OCI-M1 (cell line): ENCODE data around the gene CNPPD1.

Experiments
- DNase-seq: peaks from one replicate; lab custom pipeline; 2025; lab: John Stamatoyannopoulos, UW

The CNPPD1 gene

GRCh38 chr2:219176818-219177551 is at the start of gene CNPPD1:
Gene CNPPD1 (minus strand): TSS chr2:219176925. CDS start chr2:219176828, 97 bp downstream.
- peak; percentile 92 for DNase-seq

- peak; percentile 44 for DNase-seq
These were observed 48.6 kb upstream of the CNPPD1 start for GRCh38 chr2:219225350-219225749.

- no peak for DNase-seq
These were observed 47.3 kb upstream of the CNPPD1 start for GRCh38 chr2:219223831-219224610.

DNA sequence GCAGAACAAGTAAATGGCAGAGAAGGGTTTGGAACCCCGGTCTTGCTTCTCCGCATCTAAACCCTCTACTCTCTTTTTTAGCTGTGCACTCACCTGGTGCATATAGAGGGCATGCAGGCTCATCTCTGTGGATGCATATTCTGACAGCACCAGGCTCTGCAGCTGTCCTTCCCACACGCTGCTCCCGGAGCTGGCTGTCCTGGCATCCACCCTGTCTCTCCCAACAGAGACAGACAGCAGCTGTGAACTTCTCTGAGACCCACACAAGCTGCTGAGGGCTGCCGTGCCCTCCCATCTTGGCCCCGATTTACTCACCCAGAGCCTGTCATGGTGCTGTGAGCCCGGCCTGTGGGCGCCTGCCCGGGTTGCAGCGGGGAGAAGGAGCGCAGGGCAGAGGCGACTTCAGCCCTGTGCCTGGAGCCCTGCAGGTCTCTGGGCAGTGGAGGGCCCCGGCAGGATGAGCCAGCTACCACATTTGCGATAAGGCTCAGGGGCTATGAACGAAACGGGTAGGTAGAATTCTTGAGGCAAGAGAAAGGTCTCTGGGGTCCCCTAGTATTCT is 45.3 kb upstream of the CNPPD1 start:
- DNase-seq, result no peak

DNA sequence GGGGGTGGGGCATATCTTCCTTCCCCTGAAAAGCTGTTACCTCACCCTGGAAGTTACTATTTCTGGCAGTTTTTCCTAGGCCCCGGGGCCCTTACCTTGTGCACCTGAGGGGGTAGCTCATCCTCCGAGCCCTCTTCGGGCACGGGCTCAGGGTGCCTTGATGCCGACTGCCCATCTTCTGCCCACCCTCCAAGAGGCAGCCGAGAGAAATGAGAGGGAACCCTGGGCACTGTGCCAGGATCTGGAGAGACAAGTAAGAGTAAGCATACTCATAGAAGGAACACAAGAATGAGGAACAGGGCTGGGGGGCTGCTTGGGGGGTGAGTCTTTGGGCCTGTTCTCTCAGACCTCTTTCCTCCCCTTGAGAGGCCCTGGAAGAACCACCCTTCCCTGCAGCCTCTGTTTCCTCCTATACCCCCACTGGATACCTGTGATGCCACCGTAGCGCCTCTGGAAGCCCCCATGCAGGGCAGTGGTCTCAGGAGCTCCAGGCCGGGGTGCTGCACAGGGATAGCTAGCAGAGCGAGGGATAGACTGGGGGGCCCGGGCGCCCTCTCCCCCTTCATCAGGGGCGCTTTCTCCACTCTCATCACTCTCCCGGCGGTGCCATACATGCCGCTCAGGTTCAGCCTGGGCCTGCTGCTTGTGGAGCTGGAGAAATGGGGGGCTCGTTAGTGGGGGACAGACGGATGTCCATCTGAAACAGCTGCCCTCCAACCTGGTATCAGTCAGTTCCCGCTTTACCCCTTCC is 44.1 kb upstream of the CNPPD1 start:
- DNase-seq, result no peak

DNA sequence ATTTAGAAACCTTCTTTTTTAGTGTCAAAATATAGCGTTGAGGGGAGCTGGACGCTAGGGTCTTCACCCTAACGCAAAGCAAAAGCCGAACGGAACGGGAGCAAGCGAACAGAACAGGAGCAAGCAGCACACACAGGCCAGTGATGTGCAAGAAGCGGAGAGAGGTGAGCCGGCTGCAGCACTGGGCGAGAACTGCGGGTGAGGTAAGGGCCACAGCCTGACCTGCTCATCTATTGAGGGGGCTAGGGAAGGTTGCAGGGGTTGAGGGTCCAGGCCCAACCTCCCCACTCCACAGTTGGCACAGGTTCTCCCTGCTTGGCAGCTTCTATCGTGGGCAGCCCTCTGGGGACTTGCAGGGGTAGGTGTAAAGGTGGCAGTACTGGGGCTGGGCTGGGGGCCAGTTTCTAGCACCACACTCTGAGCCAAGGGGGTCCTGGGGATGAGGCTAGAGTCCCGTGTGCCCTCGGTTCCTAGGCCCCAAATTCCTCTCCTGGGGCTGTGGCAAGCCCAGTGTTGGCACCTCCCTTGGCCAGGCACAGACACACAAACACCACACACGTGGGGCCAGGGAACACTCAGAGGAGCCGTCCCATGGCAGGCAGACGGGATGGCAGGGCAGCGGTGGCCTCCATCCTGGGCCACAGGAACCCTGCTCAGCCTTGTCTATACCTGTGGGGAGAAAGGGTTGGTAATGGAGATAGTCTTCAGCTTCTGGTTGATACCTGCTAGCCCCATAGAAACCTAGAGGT is 43.2 kb upstream of the CNPPD1 start:
- no peak for DNase-seq

- DNase-seq, result peak; percentile 23
These were observed 42.3 kb upstream of the CNPPD1 start, which contains the start of gene ABCB6 for GRCh38 chr2:219218732-219219701. Gene ABCB6 (minus strand): TSS chr2:219218958. CDS start chr2:219218673, 285 bp downstream.

- no peak for DNase-seq
These were observed 41.5 kb upstream of the CNPPD1 start for GRCh38 chr2:219218217-219218731.

DNA sequence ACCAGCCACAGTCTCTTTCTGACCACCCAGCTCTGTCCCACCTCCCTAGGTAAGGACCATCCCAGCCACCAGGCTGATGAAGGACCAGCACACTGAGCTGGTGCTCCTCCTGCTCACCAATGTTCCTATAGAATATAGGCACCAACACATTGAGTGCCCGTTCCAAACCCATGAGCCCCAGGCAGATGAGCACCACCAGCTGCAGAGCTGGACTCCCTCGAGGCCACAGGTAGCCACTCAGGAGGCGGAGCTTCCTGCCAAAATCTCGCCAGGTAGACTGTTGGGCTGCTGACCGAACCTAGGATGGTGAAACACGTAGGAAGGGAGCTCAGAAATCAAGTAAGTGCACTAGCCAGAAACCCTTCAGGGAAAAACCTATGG is 39.8 kb upstream of the CNPPD1 start:
- no peak for DNase-seq

DNA sequence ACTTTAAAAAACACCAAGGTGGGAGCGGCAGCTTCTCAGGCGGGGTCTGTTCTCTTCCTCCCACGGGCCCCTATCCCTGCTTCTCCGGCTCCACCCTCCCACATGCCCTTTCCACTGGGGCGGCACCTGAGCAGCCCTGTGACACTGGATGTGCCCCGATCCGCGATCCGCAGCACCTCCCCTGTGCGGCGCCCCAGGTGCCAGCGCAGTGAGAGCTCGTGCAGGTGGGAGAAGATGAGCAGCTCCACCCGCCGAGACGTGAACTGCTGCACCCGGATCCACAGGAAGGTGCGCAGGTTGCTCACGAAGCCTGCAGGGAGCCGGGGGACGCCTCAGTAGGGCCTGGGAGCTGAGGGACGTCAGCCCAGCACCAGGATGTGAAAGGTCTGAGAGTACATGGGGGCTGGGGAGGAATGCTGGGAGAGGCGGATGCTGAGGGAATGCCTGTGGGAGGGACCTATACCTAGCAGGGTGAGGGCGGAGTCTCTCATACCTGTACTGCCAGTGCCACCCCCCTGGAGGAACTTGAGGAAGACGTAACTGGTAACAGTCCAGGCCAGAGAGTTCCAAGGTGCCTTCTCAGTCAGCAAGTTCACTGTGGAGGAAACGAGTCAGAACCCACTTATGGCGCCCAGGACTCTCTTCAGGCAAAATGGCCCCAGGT is 39.3 kb upstream of the CNPPD1 start:
- DNase-seq, result no peak

DNA sequence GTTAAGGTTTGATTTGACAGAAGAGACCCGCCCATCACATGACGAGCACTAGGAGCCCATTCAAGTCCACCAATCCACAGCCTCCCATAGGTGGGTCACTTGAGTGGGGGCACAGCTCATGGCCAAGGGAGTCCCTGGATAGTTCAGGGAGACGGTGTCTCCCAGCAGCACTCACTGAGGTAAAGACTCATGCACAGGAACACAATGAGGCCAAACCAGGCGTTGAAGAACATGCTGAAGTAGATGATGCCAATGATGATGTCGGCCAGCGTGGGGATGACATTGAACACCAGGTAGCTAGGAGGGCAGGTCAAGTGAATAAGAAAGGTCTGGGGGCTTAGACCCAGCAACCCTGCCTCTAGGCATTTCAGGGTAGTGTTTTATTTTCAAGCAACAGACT is 38.1 kb upstream of the CNPPD1 start:
- no peak for DNase-seq

DNA sequence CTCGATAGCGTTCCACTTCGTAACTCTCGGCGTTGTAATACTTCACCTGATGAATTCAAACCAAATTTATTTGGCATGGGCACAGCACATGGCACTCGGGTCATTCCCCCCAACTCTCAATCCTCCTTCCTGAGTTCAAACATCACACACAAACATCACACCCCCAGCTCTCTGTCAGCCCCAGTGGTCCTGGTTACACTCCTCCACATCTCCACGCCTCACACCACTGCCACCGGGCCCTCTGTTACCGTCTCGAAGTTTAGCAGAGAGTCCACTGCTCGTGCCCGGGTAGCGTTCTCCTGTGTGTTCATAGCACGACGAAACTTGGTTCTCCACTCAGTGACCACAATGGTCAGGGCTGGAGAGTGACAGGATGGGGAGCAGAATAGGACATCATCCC is 37.4 kb upstream of the CNPPD1 start:
- no peak for DNase-seq

DNA sequence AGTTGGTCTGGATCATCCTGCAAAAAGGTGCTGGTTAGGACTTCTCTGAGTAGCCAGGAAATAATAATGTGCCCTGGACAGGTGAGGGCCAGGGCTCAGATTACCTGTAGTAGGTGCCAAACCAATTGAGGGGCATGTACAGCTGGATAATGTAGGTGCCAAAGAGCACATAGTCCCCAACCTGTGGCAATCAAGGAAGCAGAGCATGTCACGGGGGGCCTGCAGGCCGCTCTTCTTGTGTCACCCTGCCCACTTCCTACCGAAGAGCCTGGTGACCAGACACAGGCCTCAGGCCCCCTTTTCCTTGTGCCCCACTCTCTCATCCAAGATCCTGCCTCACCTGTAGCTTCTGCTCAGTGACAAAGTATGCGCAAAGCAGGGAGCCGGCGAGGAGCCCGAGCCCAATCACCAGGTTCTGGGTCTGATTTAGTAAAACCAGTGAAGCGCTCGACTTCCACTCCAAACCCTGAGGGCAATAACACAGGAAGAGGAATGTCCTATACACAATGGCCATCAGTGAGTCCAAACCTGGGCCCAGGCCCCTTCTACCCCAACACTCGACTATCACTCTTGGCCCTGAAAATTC is 36.9 kb upstream of the CNPPD1 start:
- DNase-seq, result no peak

- DNase-seq, result no peak
These were observed 36.3 kb upstream of the CNPPD1 start for GRCh38 chr2:219213026-219213415.

- DNase-seq, result no peak
These were observed 34.2 kb upstream of the CNPPD1 start for GRCh38 chr2:219210886-219211362.

- DNase-seq, result no peak
These were observed 33.6 kb upstream of the CNPPD1 start for GRCh38 chr2:219210196-219210885.

DNA sequence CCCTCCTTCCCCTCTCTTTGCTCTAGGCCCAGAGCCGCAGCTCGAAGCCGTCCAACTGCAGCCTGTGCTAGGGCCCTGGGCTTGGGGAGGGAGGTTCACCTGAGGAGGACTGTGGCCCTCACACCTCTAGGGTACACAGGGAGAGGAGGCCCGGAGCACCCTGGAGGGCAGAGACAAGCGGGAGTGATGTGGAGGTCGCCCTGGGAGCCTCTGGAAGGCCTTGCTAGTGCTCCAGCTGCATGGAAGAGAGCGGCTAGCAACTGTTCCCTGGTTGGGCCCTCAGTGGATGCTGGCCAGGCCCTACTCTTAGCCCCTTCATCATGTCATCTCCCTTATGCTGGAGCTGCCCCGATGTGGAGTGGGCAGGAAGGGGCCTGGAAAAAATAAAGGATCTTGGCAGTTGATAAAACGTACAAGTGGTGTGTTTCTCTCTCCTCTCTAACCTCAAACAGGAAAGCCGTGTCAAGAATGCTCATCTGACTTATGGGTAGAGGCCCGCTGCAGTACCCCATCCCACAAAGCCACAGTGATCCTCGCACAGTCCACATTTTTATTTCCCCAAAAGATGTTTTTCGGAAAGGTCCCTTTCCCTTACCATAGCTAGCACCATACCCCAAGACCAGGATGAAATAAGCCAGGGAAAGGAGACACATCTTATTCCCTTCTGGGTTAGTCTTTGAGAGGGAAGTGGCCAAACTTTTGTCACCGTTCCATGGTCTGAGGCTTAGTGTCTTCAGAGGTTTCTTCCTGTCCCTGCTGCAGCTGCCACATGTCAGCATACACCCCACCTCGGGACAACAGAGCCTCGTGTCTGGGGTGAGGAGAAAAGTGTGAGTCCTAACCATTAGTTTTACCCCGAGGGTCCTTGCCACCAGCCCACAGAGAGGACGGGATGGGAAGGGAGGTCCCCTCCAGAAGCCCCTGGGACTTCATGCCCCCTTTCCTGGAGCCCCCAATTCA is 32.8 kb upstream of the CNPPD1 start:
- DNase-seq, result no peak
